CD8-positive, alpha-beta memory T cell (primary cell): ENCODE results near the gene NAALADL2. TPM values are rescaled to one million over a fixed set of nuclear protein-coding genes. Genes with fewer than 3 reads are reported as not detected.

ENCODE experiments used
- CTCF ChIA-PET: fragments of 350-600 bp; sonication (Branson Sonifier 250); formaldehyde crosslinking; loops from one replicate; lab custom pipeline; 2021; ENCODE audit warnings: antibody characterized with exemption; lab: Charles Lee
- POLR2A ChIA-PET: fragments of 350-600 bp; sonication (Branson Sonifier 250); formaldehyde crosslinking; loops from one replicate; lab custom pipeline; 2021; ENCODE audit warnings: antibody characterized with exemption; lab: Charles Lee
- DNase-seq, 5 donors: peaks; one replicate each; pipeline versions ENCODE4 v3.0.0 to v3.0.0-alpha.2; 2020 to 2022; ENCODE audit warnings: mixed read lengths in 1 of 5
- H3K27ac ChIP-seq: one replicate; pipeline ENCODE4 v1.7.0; 2013; ENCODE audit warnings: low read depth, mild to moderate bottlenecking, low read length, moderate library complexity
- H3K27me3 ChIP-seq: 2 replicates; pipeline ENCODE4 v1.7.0; 2013; ENCODE audit warnings: low read length, mild to moderate bottlenecking; ENCODE audit not compliant: insufficient read depth, poor library complexity, severe bottlenecking
- H3K36me3 ChIP-seq: 2 replicates; pipeline ENCODE4 v1.7.0; 2013; ENCODE audit warnings: mild to moderate bottlenecking, low read length, moderate library complexity; ENCODE audit not compliant: insufficient read depth
- H3K4me1 ChIP-seq: 2 replicates; pipeline ENCODE4 v1.7.0; 2013; ENCODE audit warnings: mild to moderate bottlenecking, low read length, moderate library complexity; ENCODE audit not compliant: insufficient read depth
- H3K4me3 ChIP-seq: 2 replicates; pipeline ENCODE4 v1.7.0; 2013; ENCODE audit warnings: mild to moderate bottlenecking, low read length
- H3K9me3 ChIP-seq: 2 replicates; pipeline ENCODE4 v1.7.0; 2013; ENCODE audit warnings: mild to moderate bottlenecking, low read length
- H3K27ac Mint-ChIP-seq, 8 donors: one replicate each; pipeline ENCODE4 v1.8.0; 2020 to 2021; ENCODE audit warnings: mixed read lengths in 8 of 8, mild to moderate bottlenecking in 6 of 8, inconsistent platforms in 3 of 8, moderate library complexity in 3 of 8
- H3K27me3 Mint-ChIP-seq, 2 donors: one replicate each; pipeline ENCODE4 v1.8.0; 2020 to 2021; ENCODE audit warnings: mixed read lengths in 2 of 2, mild to moderate bottlenecking in 1 of 2, moderate library complexity in 1 of 2
- H3K36me3 Mint-ChIP-seq, 3 donors: one replicate each; pipeline ENCODE4 v1.8.0; 2020 to 2021; ENCODE audit warnings: mixed read lengths in 3 of 3, inconsistent platforms in 1 of 3, mild to moderate bottlenecking in 1 of 3
- H3K4me1 Mint-ChIP-seq, 3 donors: one replicate each; pipeline ENCODE4 v1.8.0; 2020 to 2021; ENCODE audit warnings: mixed read lengths in 3 of 3, inconsistent platforms in 1 of 3, mild to moderate bottlenecking in 1 of 3
- H3K4me3 Mint-ChIP-seq, 7 donors: one replicate each; pipeline ENCODE4 v1.8.0; 2020 to 2021; ENCODE audit warnings: mixed read lengths in 7 of 7, mild to moderate bottlenecking in 6 of 7, moderate library complexity in 4 of 7, inconsistent platforms in 2 of 7
- H3K9me3 Mint-ChIP-seq, 5 donors: one replicate each; pipeline ENCODE4 v1.8.0; 2020 to 2022; ENCODE audit warnings: mixed read lengths in 5 of 5, mild to moderate bottlenecking in 3 of 5, moderate library complexity in 2 of 5, inconsistent platforms in 1 of 5
- polyA plus RNA-seq: library from polyadenylated mRNA; unstranded; fragments of 300-500 nt; fragmentation: Illumina TruSeq; gene quantifications from one replicate; pipeline ENCODE4 v1.2.3, GENCODE V29; 2021
- total RNA-seq, 2 experiments: library from RNA; stranded (reverse); gene quantifications; one replicate each; pipeline ENCODE4 v1.2.3, GENCODE V29; 2021

The NAALADL2 gene
- total and polyA plus RNA-seq, 3 experiments from 2014 or later: not detected

- Mint-ChIP-seq H3K4me3 (no peak overlapping the region), H3K27ac (no peak overlapping the region), H3K36me3 (no peaks in the 10 kb centered on the region), H3K4me1 (no peaks in the 10 kb centered on the region), H3K9me3 (peaks cover 0 to 3% (median 0%) of the 10 kb centered on the region in 5 donors), H3K27me3 (no peaks in the 10 kb centered on the region)
- ChIA-PET CTCF (no interaction called here), POLR2A (no interaction called here)
- no peak for DNase-seq
- no peak overlapping the region for H3K4me3 ChIP-seq
- H3K36me3 ChIP-seq: no peaks in the 10 kb centered on the region
- H3K9me3 ChIP-seq: no peaks in the 10 kb centered on the region
- H3K27ac ChIP-seq: no peak overlapping the region
- no peaks in the 10 kb centered on the region for H3K27me3 ChIP-seq
- no peaks in the 10 kb centered on the region for H3K4me1 ChIP-seq
Observed at GRCh38 chr3:175107995-175108394, 248.9 kb downstream of the NAALADL2 start.

GRCh38 chr3:175108613-175109151 is 249.5 kb downstream of the NAALADL2 start:
- POLR2A ChIA-PET: no interaction called here
- Histone ChIP-seq H3K27ac (no peak overlapping the region), H3K27me3 (no peaks in the 10 kb centered on the region), H3K4me1 (no peaks in the 10 kb centered on the region), H3K9me3 (no peaks in the 10 kb centered on the region), H3K4me3 (no peak overlapping the region), H3K36me3 (no peaks in the 10 kb centered on the region)
- Mint-ChIP-seq H3K9me3 (peaks cover 0 to 3% (median 0%) of the 10 kb centered on the region in 5 donors), H3K4me3 (no peak overlapping the region), H3K27me3 (no peaks in the 10 kb centered on the region), H3K36me3 (no peaks in the 10 kb centered on the region), H3K27ac (no peak overlapping the region), H3K4me1 (no peaks in the 10 kb centered on the region)
- CTCF ChIA-PET: no interaction called here
- no peak for DNase-seq

GRCh38 chr3:175111036-175111435 is 251.9 kb downstream of the NAALADL2 start:
- CTCF ChIA-PET: no interaction called here
- Histone ChIP-seq H3K36me3 (no peaks in the 10 kb centered on the region), H3K4me1 (no peaks in the 10 kb centered on the region), H3K9me3 (no peaks in the 10 kb centered on the region), H3K27ac (no peak overlapping the region), H3K27me3 (no peaks in the 10 kb centered on the region), H3K4me3 (no peak overlapping the region)
- Mint-ChIP-seq H3K27me3 (no peaks in the 10 kb centered on the region), H3K9me3 (peaks cover 0 to 7% (median 5%) of the 10 kb centered on the region in 5 donors), H3K27ac (no peak overlapping the region), H3K4me1 (no peaks in the 10 kb centered on the region), H3K4me3 (no peak overlapping the region), H3K36me3 (no peaks in the 10 kb centered on the region)
- DNase-seq: no peak
- POLR2A ChIA-PET: no interaction called here

- no peaks in the 10 kb centered on the region for H3K27me3 Mint-ChIP-seq
- H3K27ac Mint-ChIP-seq: no peak overlapping the region
- DNase-seq: no peak
- no peaks in the 10 kb centered on the region for H3K4me1 Mint-ChIP-seq
- Histone ChIP-seq H3K27me3 (no peaks in the 10 kb centered on the region), H3K27ac (no peak overlapping the region), H3K4me3 (no peak overlapping the region), H3K9me3 (no peaks in the 10 kb centered on the region), H3K4me1 (no peaks in the 10 kb centered on the region), H3K36me3 (no peaks in the 10 kb centered on the region)
- H3K4me3 Mint-ChIP-seq: no peak overlapping the region
- ChIA-PET CTCF (no interaction called here), POLR2A (no interaction called here)
- H3K9me3 Mint-ChIP-seq: peaks cover 0 to 13% (median 7%) of the 10 kb centered on the region in 5 donors
- no peaks in the 10 kb centered on the region for H3K36me3 Mint-ChIP-seq
Observed at GRCh38 chr3:175118382-175118941, 259.3 kb downstream of the NAALADL2 start.

- Histone ChIP-seq H3K4me3 (no peak overlapping the region), H3K4me1 (no peaks in the 10 kb centered on the region), H3K36me3 (no peaks in the 10 kb centered on the region), H3K9me3 (no peaks in the 10 kb centered on the region), H3K27ac (no peak overlapping the region), H3K27me3 (no peaks in the 10 kb centered on the region)
- H3K27ac Mint-ChIP-seq: no peak overlapping the region
- H3K36me3 Mint-ChIP-seq: no peaks in the 10 kb centered on the region
- DNase-seq: no peak
- ChIA-PET POLR2A (no interaction called here), CTCF (no interaction called here)
- H3K4me1 Mint-ChIP-seq: no peaks in the 10 kb centered on the region
- H3K9me3 Mint-ChIP-seq: peaks cover 0 to 18% (median 2%) of the 10 kb centered on the region in 5 donors
- no peaks in the 10 kb centered on the region for H3K27me3 Mint-ChIP-seq
- no peak overlapping the region for H3K4me3 Mint-ChIP-seq
Observed at GRCh38 chr3:175121225-175121624, 262.1 kb downstream of the NAALADL2 start.

- Histone ChIP-seq H3K9me3 (no peaks in the 10 kb centered on the region), H3K36me3 (no peaks in the 10 kb centered on the region), H3K4me3 (no peak overlapping the region), H3K4me1 (no peaks in the 10 kb centered on the region), H3K27me3 (no peaks in the 10 kb centered on the region), H3K27ac (no peak overlapping the region)
- Mint-ChIP-seq H3K27me3 (no peaks in the 10 kb centered on the region), H3K36me3 (no peaks in the 10 kb centered on the region), H3K4me3 (no peak overlapping the region), H3K4me1 (no peaks in the 10 kb centered on the region), H3K9me3 (peaks cover 2 to 8% (median 5%) of the 10 kb centered on the region in 5 donors), H3K27ac (no peak overlapping the region)
- ChIA-PET POLR2A (no interaction called here), CTCF (no interaction called here)
- DNase-seq: no peak
Observed at GRCh38 chr3:175127075-175127662, 268.0 kb downstream of the NAALADL2 start.

GRCh38 chr3:175129126-175129525 is 270.0 kb downstream of the NAALADL2 start:
- CTCF ChIA-PET: no interaction called here
- Mint-ChIP-seq H3K4me3 (no peak overlapping the region), H3K36me3 (no peaks in the 10 kb centered on the region), H3K27ac (no peak overlapping the region), H3K9me3 (peaks cover 4 to 10% (median 9%) of the 10 kb centered on the region in 5 donors), H3K4me1 (no peaks in the 10 kb centered on the region), H3K27me3 (no peaks in the 10 kb centered on the region)
- no peaks in the 10 kb centered on the region for H3K27me3 ChIP-seq
- H3K27ac ChIP-seq: no peak overlapping the region
- H3K4me1 ChIP-seq: no peaks in the 10 kb centered on the region
- H3K4me3 ChIP-seq: no peak overlapping the region
- POLR2A ChIA-PET: no interaction called here
- DNase-seq: no peak
- H3K9me3 ChIP-seq: no peaks in the 10 kb centered on the region
- H3K36me3 ChIP-seq: no peaks in the 10 kb centered on the region

- Histone ChIP-seq H3K27me3 (no peaks in the 10 kb centered on the region), H3K9me3 (no peaks in the 10 kb centered on the region), H3K36me3 (no peaks in the 10 kb centered on the region), H3K4me3 (no peak overlapping the region), H3K4me1 (no peaks in the 10 kb centered on the region), H3K27ac (no peak overlapping the region)
- no peaks in the 10 kb centered on the region for H3K36me3 Mint-ChIP-seq
- H3K9me3 Mint-ChIP-seq: peaks cover 4 to 9% (median 8%) of the 10 kb centered on the region in 5 donors
- no peak for DNase-seq
- no peaks in the 10 kb centered on the region for H3K27me3 Mint-ChIP-seq
- ChIA-PET CTCF (no interaction called here), POLR2A (no interaction called here)
- no peak overlapping the region for H3K27ac Mint-ChIP-seq
- H3K4me1 Mint-ChIP-seq: no peaks in the 10 kb centered on the region
- H3K4me3 Mint-ChIP-seq: no peak overlapping the region
Observed at GRCh38 chr3:175129571-175129970, 270.4 kb downstream of the NAALADL2 start.
